HepG2 (cell line): ENCODE data around the gene LTC4S. TPM values are rescaled to one million over a fixed set of nuclear protein-coding genes. Genes with fewer than 3 reads are reported as not detected.

Source experiments
- AHR ChIP-seq: IDR thresholded peaks from 2 replicates; pipeline ENCODE4 v1.6.1; 2018; ENCODE audit warnings: missing genetic modification reagents, missing compliant biosample characterization
- BRF2 ChIP-seq: sonication (generic); formaldehyde crosslinking; IDR thresholded peaks from 2 replicates; pipeline ENCODE4 v1.8.1; 2022; ENCODE audit warnings: mild to moderate bottlenecking, missing genetic modification reagents
- CHCHD3 ChIP-seq: sonication (generic); formaldehyde crosslinking; IDR thresholded peaks from 2 replicates; pipeline ENCODE4 v1.8.0; 2022; ENCODE audit warnings: mild to moderate bottlenecking, missing genetic modification reagents, moderate library complexity
- CREB1 ChIP-seq, 2 experiments: fragments of 450-650 bp in 1 of 2; IDR thresholded peaks; 2 replicates each; pipeline ENCODE4 v1.6.1; 2016 to 2017; ENCODE audit warnings: control low read depth in 1 of 2, mild to moderate bottlenecking in 1 of 2, missing compliant biosample characterization in 1 of 2, missing genetic modification characterization in 1 of 2
- ETV5 ChIP-seq: IDR thresholded peaks from 2 replicates; pipeline ENCODE4 v1.6.1; 2018; ENCODE audit warnings: missing biosample characterization, missing genetic modification reagents, inconsistent platforms, borderline replicate concordance
- FOSL2 ChIP-seq: sonication (generic); formaldehyde crosslinking; IDR thresholded peaks from 2 replicates; pipeline ENCODE4 v1.4.0; 2020; ENCODE audit warnings: missing genetic modification reagents
- FOXC1 ChIP-seq: sonication (generic); formaldehyde crosslinking; IDR thresholded peaks from 2 replicates; pipeline ENCODE4 v1.8.0; 2022; ENCODE audit warnings: mild to moderate bottlenecking, missing genetic modification reagents, borderline replicate concordance
- HCFC1 ChIP-seq: fragments of 150-350 bp; IDR thresholded peaks from 2 replicates; pipeline ENCODE4 v1.6.1; 2014; ENCODE audit warnings: low read depth, low read length
- MAF1 ChIP-seq: sonication (generic); formaldehyde crosslinking; IDR thresholded peaks from 2 replicates; pipeline ENCODE4 v1.5.0; 2020; ENCODE audit warnings: missing genetic modification reagents, borderline replicate concordance
- MBD4 ChIP-seq: IDR thresholded peaks from 2 replicates; pipeline ENCODE4 v1.6.1; 2012; ENCODE audit warnings: low read length, inconsistent platforms, borderline replicate concordance
- MXD1 ChIP-seq: sonication (generic); formaldehyde crosslinking; IDR thresholded peaks from 2 replicates; pipeline ENCODE4 v1.4.0; 2020; ENCODE audit warnings: mild to moderate bottlenecking, missing genetic modification reagents
- POLR2AphosphoS2 ChIP-seq: IDR thresholded peaks from 2 replicates; pipeline ENCODE4 v1.6.1; 2011; ENCODE audit warnings: low read depth, low read length, improper control_type of control experiment
- SALL1 ChIP-seq: sonication (generic); formaldehyde crosslinking; IDR thresholded peaks from 2 replicates; pipeline ENCODE4 v1.8.0; 2022; ENCODE audit warnings: mild to moderate bottlenecking, missing genetic modification reagents
- SIN3A ChIP-seq: IDR thresholded peaks from 2 replicates; pipeline ENCODE4 v1.6.1; 2011; ENCODE audit warnings: low read depth, mild to moderate bottlenecking, control low read depth, low read length, borderline replicate concordance
- TBP ChIP-seq: sonication (generic); formaldehyde crosslinking; IDR thresholded peaks from 2 replicates; pipeline ENCODE4 v1.5.0; 2020; ENCODE audit warnings: missing genetic modification reagents
- ZBTB49 ChIP-seq: sonication (generic); formaldehyde crosslinking; IDR thresholded peaks from 2 replicates; pipeline ENCODE4 v1.4.0; 2020; ENCODE audit warnings: missing genetic modification reagents, borderline replicate concordance
- ZFP36 ChIP-seq: fragments of 150-350 bp; IDR thresholded peaks from 2 replicates; pipeline ENCODE4 v1.6.1; 2018; ENCODE audit warnings: borderline replicate concordance, low read length, low read depth; ENCODE audit not compliant: partially characterized antibody
- ZNF160 ChIP-seq: sonication (generic); formaldehyde crosslinking; IDR thresholded peaks from 2 replicates; pipeline ENCODE4 v1.8.0; 2022; ENCODE audit warnings: mild to moderate bottlenecking, inconsistent platforms, missing genetic modification reagents
- ZNF253 ChIP-seq: sonication (generic); formaldehyde crosslinking; IDR thresholded peaks from 2 replicates; pipeline ENCODE4 v1.8.0; 2022; ENCODE audit warnings: mild to moderate bottlenecking, missing genetic modification reagents, borderline replicate concordance
- ZNF317 ChIP-seq: sonication (generic); formaldehyde crosslinking; IDR thresholded peaks from 2 replicates; pipeline ENCODE4 v1.5.0; 2020; ENCODE audit warnings: mild to moderate bottlenecking, missing genetic modification reagents
- ZNF513 ChIP-seq: sonication (generic); formaldehyde crosslinking; conservative IDR thresholded peaks from 2 replicates; pipeline ENCODE4 v1.5.0; 2020; ENCODE audit warnings: missing genetic modification reagents
- ZNF552 ChIP-seq: sonication (generic); formaldehyde crosslinking; IDR thresholded peaks from 2 replicates; pipeline ENCODE4 v1.9.0; 2022; ENCODE audit warnings: missing genetic modification reagents, mild to moderate bottlenecking, borderline replicate concordance
- ZNF569 ChIP-seq: sonication (generic); formaldehyde crosslinking; IDR thresholded peaks from 2 replicates; pipeline ENCODE4 v1.5.0; 2020; ENCODE audit warnings: mild to moderate bottlenecking, missing genetic modification reagents, moderate library complexity, borderline replicate concordance
- ZNF598 ChIP-seq: sonication (generic); formaldehyde crosslinking; IDR thresholded peaks from 2 replicates; pipeline ENCODE4 v1.5.1; 2020; ENCODE audit warnings: mild to moderate bottlenecking, missing genetic modification reagents, borderline replicate concordance
- ZNF768 ChIP-seq: sonication (generic); formaldehyde crosslinking; IDR thresholded peaks from 2 replicates; pipeline ENCODE4 v1.4.0; 2020; ENCODE audit warnings: missing genetic modification reagents
- polyA plus RNA-seq, 8 experiments: library from polyadenylated mRNA; depleted of rRNA in 3 of 8; stranded (reverse) in 7 of 8; unstranded in 1 of 8; fragments of >200 nt; fragmentation: Illumina TruSeq in 4 of 8; extraction: Trizol in 4 of 8; gene quantifications; 2 replicates each; pipeline versions ENCODE4 v1.2.1 to v1.2.3, GENCODE V29; 2011 to 2016; ENCODE audit warnings: low read depth in 4 of 8, missing spikeins in 1 of 8, mixed read lengths in 1 of 8; ENCODE audit not compliant: insufficient read depth in 1 of 8
- total RNA-seq, 5 experiments: library from RNA; depleted of rRNA; stranded (reverse); fragments of >200 nt; fragmentation: Illumina TruSeq; extraction: Trizol; gene quantifications; 2 replicates each; pipeline ENCODE4 v1.2.3, GENCODE V29; 2016; ENCODE audit warnings: low read depth in 1 of 5

The LTC4S gene
- total and polyA plus RNA-seq, 2 of the 13 experiments (the other 11 are each of a cell fraction or from before 2014, with no cell fraction given), result 0.35 TPM; not detected in 1

GRCh38 chr5:179805529-179806249, 11.9 kb downstream of the LTC4S start (continued):
- TF ChIP-seq HCFC1, result no peak
- TF ChIP-seq ZNF552 (CRISPR knock-in tag), result no peak
- TF ChIP-seq TBP (CRISPR knock-in tag), result 0 out of 2 replicates have a peak, but pooled peaks have one; percentile 23
- TF ChIP-seq CREB1 (IDR thresholded peaks at IDR 0.05), result no peak
- no peak for TF ChIP-seq CREB1 (CRISPR knock-in tag; IDR thresholded peaks at IDR 0.05)
- no peak for TF ChIP-seq BRF2
- TF ChIP-seq SIN3A, result peak; percentile 50; the same call in 1 of the 2 replicates
- TF ChIP-seq CHCHD3, result peak; percentile 87; the same call in 1 of the 2 replicates
- no peak for TF ChIP-seq FOSL2 (CRISPR knock-in tag)
- 0 out of 2 replicates have a peak, but pooled peaks have one; percentile 2 for TF ChIP-seq ETV5 (CRISPR knock-in tag)
- no peak for TF ChIP-seq MBD4
- TF ChIP-seq SALL1 (CRISPR knock-in tag), result peak; percentile 59
- TF ChIP-seq ZNF513, result 0 out of 2 replicates have a peak, but pooled peaks have one; percentile 63
- TF ChIP-seq POLR2AphosphoS2, result no peak
- peak; percentile 37; the same call in 1 of the 2 replicates for TF ChIP-seq MAF1 (CRISPR knock-in tag)
- TF ChIP-seq AHR (CRISPR knock-in tag), result 0 out of 2 replicates have a peak, but pooled peaks have one; percentile 62
- TF ChIP-seq ZNF317 (CRISPR knock-in tag), result no peak
- TF ChIP-seq ZNF253 (CRISPR knock-in tag), result no peak
- no peak for TF ChIP-seq ZFP36
- TF ChIP-seq ZNF569 (CRISPR knock-in tag), result no peak
- 0 out of 2 replicates have a peak, but pooled peaks have one; percentile 33 for TF ChIP-seq MXD1 (CRISPR knock-in tag)
- TF ChIP-seq ZNF768, result peak; percentile 12; the same call in 1 of the 2 replicates
- 0 out of 2 replicates have a peak, but pooled peaks have one; percentile 61 for TF ChIP-seq ZNF160 (CRISPR knock-in tag)
- TF ChIP-seq ZNF598 (CRISPR knock-in tag), result no peak
- TF ChIP-seq ZBTB49 (CRISPR knock-in tag), result no peak
- TF ChIP-seq FOXC1 (CRISPR knock-in tag), result no peak
